Subcutaneous adipose tissue (tissue), 4 donors: ENCODE results near the gene EPN1. TPM values are rescaled to one million over a fixed set of nuclear protein-coding genes. Genes with fewer than 3 reads are reported as not detected.

ENCODE experiments used
- CTCF ChIP-seq: fragments of 450-650 bp; IDR thresholded peaks from one replicate; pipeline ENCODE4 v1.5.1; 2016; ENCODE audit warnings: low read depth, mild to moderate bottlenecking, control low read depth, antibody characterized with exemption, moderate library complexity
- total RNA-seq, 4 donors: library from RNA; depleted of rRNA; stranded (reverse); fragments of >200 nt; gene quantifications; one replicate each; pipeline ENCODE4 v1.1.0, GENCODE V29; 2016

The EPN1 gene
- 100 to 1,000 TPM in 1 of 4 donors, 10 to 100 TPM in 3; 27.6 to 118 (median 59.7) TPM for total RNA-seq

DNA sequence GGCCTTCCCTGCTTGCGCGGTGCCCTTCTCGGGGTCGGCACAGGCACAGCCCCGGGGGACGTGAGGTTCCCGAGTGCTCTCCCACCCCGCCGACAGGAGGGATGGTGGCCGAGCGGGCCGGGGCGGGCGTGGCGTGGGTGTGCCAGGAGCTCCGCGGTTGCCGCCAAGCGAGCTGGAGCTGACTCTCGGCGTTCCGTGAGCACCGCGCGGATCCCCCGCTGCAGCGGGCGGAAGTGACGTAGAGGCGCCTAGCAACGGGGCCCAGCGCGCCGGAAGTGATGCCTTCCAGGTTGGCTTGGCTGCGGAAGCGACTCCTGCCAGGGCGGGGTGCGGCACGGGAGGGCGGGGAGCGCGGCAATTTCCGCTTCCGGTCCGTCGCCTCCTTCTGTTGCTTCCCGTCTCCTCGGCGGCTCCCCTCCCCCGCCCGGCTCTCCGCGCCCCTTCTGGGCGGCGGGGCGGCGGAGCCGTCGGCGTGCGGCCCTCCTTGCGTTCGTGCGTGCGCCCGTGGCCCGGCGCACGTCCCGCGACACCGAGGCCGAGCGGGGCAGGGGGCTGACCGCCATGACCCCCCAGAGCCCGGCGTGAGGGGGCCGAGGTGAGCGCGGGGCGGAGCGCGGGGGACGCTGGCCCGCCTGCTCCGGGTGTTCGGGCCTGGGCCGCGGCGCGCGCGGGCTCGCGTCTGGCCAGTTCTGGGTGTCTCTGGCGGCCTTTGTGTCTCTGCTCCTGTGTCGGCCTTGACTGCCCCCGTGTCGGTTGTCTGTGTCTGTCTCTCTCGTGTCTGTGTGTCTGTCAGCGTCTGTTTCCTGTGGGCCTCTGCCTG, at the start of gene EPN1:
TSS of gene EPN1 (plus strand) at position 386 of the 820 bp plus-strand sequence. CDS start 3,402 bp downstream, outside the sequence.
- no peak for TF ChIP-seq CTCF

- TF ChIP-seq CTCF, result no peak
Observed at GRCh38 chr19:55626350-55626749, 48.7 kb upstream of the EPN1 start.

GRCh38 chr19:55632463-55632834, 42.6 kb upstream of the EPN1 start:
- no peak for TF ChIP-seq CTCF

GRCh38 chr19:55633861-55634260, 41.2 kb upstream of the EPN1 start:
- no peak for TF ChIP-seq CTCF

GRCh38 chr19:55635334-55635717, 39.7 kb upstream of the EPN1 start:
- no peak for TF ChIP-seq CTCF

DNA sequence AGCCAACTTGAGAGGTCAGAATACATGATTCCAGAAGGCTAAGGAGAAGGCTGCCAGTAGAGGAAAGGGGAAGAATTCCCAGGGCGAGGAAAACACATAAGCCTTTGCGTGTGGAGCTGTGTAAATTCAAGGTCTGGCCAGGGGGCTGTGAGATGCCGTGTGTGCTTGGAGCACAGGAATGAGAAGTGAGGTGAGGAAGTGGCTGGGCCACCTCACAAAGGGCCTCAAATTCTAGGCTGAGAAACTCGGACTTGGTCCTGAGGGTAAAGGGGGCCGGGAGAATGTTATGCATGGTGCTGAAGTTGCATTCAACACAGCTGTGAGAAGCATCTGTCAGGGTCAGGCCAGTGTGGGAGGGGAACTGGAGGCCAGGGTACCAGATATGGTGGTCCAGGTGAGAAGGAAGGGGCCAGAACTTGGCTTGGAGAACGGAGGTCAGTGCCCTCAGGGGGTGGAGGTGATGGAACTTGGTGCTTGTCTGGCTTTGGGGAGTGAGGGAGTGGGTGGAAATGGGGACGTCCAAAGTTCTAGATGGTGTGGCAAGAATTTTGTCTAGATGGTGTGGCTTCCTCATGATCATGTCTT, 39.1 kb upstream of the EPN1 start:
- TF ChIP-seq CTCF, result no peak

DNA sequence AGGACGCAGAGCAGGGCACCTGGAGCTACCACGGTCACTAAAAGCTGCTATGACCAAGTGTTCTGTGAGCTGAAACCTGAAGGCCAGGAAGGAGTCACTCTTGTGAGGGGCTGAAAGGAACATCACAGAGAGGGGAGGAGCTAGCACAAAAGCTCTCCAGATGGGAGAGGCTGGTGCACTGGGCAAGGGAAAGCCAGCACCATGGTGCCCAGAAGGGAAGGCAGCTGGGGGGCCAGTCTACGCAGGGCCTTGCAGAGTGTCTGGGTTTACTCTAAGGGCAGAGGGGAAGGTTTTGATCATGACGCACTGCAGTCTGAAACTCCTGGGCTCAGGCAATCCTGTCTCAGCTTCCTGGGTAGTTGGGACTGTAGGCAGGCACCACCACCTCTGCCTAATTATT, 38.3 kb upstream of the EPN1 start:
- TF ChIP-seq CTCF, result no peak
